Natural killer cell (primary cell): Measurements from ENCODE around the gene SLC6A13. TPM values are rescaled to one million over a fixed set of nuclear protein-coding genes. Genes with fewer than 3 reads are reported as not detected.

ENCODE experiments used
- ATAC-seq, 3 donors: fragments of 150-1000 bp in 2 of 3; fragments of 200-7000 bp in 1 of 3; cut with Tn5 transposase; 1 replicate in 1 of 3; 2 replicates in 2 of 3; pipeline ENCODE4 v1.10.0; 2021; ENCODE audit warnings: mild to moderate bottlenecking in 2 of 3, moderate library complexity in 2 of 3
- DNase-seq, 2 donors: peaks; one replicate each; pipeline versions ENCODE4 v3.0.0 to v3.0.0-alpha.2; 2013 to 2021; ENCODE audit warnings: mixed read lengths in 1 of 2
- H3K27ac ChIP-seq: one replicate; pipeline ENCODE4 v1.5.1; 2013; ENCODE audit warnings: mild to moderate bottlenecking, low read length
- H3K27me3 ChIP-seq: one replicate; pipeline ENCODE4 v1.6.1; 2013; ENCODE audit warnings: low read length; ENCODE audit not compliant: control insufficient read depth, insufficient read depth
- H3K36me3 ChIP-seq: one replicate; pipeline ENCODE4 v1.6.1; 2013; ENCODE audit warnings: low read length; ENCODE audit not compliant: control insufficient read depth, insufficient read depth
- H3K4me1 ChIP-seq: one replicate; pipeline ENCODE4 v1.6.1; 2013; ENCODE audit warnings: low read length; ENCODE audit not compliant: control insufficient read depth, insufficient read depth
- H3K4me3 ChIP-seq: one replicate; pipeline ENCODE4 v1.5.1; 2013; ENCODE audit warnings: low read length
- H3K9me3 ChIP-seq: one replicate; pipeline ENCODE4 v1.6.1; 2013; ENCODE audit warnings: low read length; ENCODE audit not compliant: control insufficient read depth, insufficient read depth
- H3K27ac Mint-ChIP-seq, 2 donors: one replicate each; pipeline ENCODE4 v1.8.0; 2022; ENCODE audit warnings: mild to moderate bottlenecking in 2 of 2, mixed read lengths in 2 of 2, moderate library complexity in 1 of 2
- H3K27me3 Mint-ChIP-seq, 2 donors: one replicate each; pipeline ENCODE4 v1.8.0; 2022; ENCODE audit warnings: low read depth in 2 of 2, mixed read lengths in 2 of 2
- H3K36me3 Mint-ChIP-seq: one replicate; pipeline ENCODE4 v1.8.0; 2022; ENCODE audit warnings: mixed read lengths
- H3K4me1 Mint-ChIP-seq, 2 donors: one replicate each; pipeline ENCODE4 v1.8.0; 2022; ENCODE audit warnings: mixed read lengths in 2 of 2
- H3K4me3 Mint-ChIP-seq: one replicate; pipeline ENCODE4 v1.8.0; 2022; ENCODE audit warnings: mild to moderate bottlenecking, moderate library complexity, mixed read lengths
- H3K9me3 Mint-ChIP-seq, 2 donors: one replicate each; pipeline ENCODE4 v1.8.0; 2022; ENCODE audit warnings: mixed read lengths in 2 of 2
- CTCF ChIP-seq: fragments of 200-600 bp; IDR thresholded peaks from one replicate; pipeline ENCODE4 v1.8.0; 2022; ENCODE audit warnings: antibody characterized with exemption
- WGBS: methylation state at CpG from one replicate; pipeline ENCODE4 v1.1.7; 2013; ENCODE audit warnings: missing lambda C conversion rate; ENCODE audit not compliant: insufficient coverage; 5-methylcytosine and 5-hydroxymethylcytosine counted together
- intact Hi-C: fragments of 100-400 bp; cut with micrococcal nuclease; formaldehyde crosslinking; loops from one replicate; pipeline ENCODE4 v1.14.2; 2022
- total RNA-seq, 4 donors: library from RNA; stranded (reverse); fragments of 120-200 nt in 1 of 4; gene quantifications; one replicate each; pipeline versions ENCODE4 v1.2.3 to v1.2.4, GENCODE V29; 2013 to 2022

The SLC6A13 gene
- total RNA-seq, 3 donors from 2014 or later (not counting 1 experiment from before 2014, with no cell fraction given), result 0.79 to 2.2 TPM; not detected in 1

GRCh38 chr12:264269-264668, 1.6 kb upstream of the SLC6A13 start:
- ATAC-seq (no peak), DNase-seq (no peak)
- H3K4me3 ChIP-seq, result no peak overlapping the region
- H3K9me3 Mint-ChIP-seq, result no peaks in the 10 kb centered on the region
- 87% methylated on average over 3 of the region's 3 CpGs for WGBS
- no peaks in the 10 kb centered on the region for H3K4me1 ChIP-seq
- no peaks in the 10 kb centered on the region for H3K36me3 Mint-ChIP-seq
- no peaks in the 10 kb centered on the region for H3K4me1 Mint-ChIP-seq
- H3K27ac ChIP-seq, result no peak overlapping the region
- H3K27me3 Mint-ChIP-seq, result peaks cover 10 to 14% of the 10 kb centered on the region in 2 donors
- no peak overlapping the region for H3K27ac Mint-ChIP-seq
- intact Hi-C loops, result no loop called here
- no peaks in the 10 kb centered on the region for H3K9me3 ChIP-seq
- H3K36me3 ChIP-seq, result no peaks in the 10 kb centered on the region
- no peak overlapping the region for H3K4me3 Mint-ChIP-seq
- H3K27me3 ChIP-seq, result peaks cover 5% of the 10 kb centered on the region
- no peak for TF ChIP-seq CTCF

GRCh38 chr12:263574-263973, 938 bp upstream of the SLC6A13 start:
- no peaks in the 10 kb centered on the region for H3K4me1 ChIP-seq
- no peak overlapping the region for H3K4me3 ChIP-seq
- H3K9me3 ChIP-seq, result no peaks in the 10 kb centered on the region
- intact Hi-C loops, result no loop called here
- TF ChIP-seq CTCF, result no peak
- Mint-ChIP-seq H3K27ac (no peak overlapping the region), H3K4me3 (no peak overlapping the region), H3K4me1 (no peaks in the 10 kb centered on the region), H3K9me3 (no peaks in the 10 kb centered on the region), H3K27me3 (peaks cover 11 to 16% of the 10 kb centered on the region in 2 donors), H3K36me3 (no peaks in the 10 kb centered on the region)
- H3K27ac ChIP-seq, result no peak overlapping the region
- DNase-seq (no peak), ATAC-seq (no peak)
- 96% methylated on average over 9 of the region's 9 CpGs for WGBS
- H3K27me3 ChIP-seq, result peaks cover 5% of the 10 kb centered on the region
- no peaks in the 10 kb centered on the region for H3K36me3 ChIP-seq

- Mint-ChIP-seq H3K4me3 (no peak overlapping the region), H3K4me1 (no peaks in the 10 kb centered on the region), H3K36me3 (no peaks in the 10 kb centered on the region), H3K9me3 (no peaks in the 10 kb centered on the region), H3K27me3 (peaks cover 24 to 26% of the 10 kb centered on the region in 2 donors), H3K27ac (no peak overlapping the region)
- Histone ChIP-seq H3K27me3 (peaks cover 5% of the 10 kb centered on the region), H3K9me3 (no peaks in the 10 kb centered on the region), H3K4me1 (no peaks in the 10 kb centered on the region), H3K36me3 (no peaks in the 10 kb centered on the region), H3K4me3 (no peak overlapping the region), H3K27ac (no peak overlapping the region)
- TF ChIP-seq CTCF, result no peak
- intact Hi-C loops, result no loop called here
- DNase-seq (no peak), ATAC-seq (no peak)
Observed at GRCh38 chr12:262113-262512, 523 bp downstream of the SLC6A13 start.

GRCh38 chr12:257521-258321, 4.9 kb downstream of the SLC6A13 start:
- Histone ChIP-seq H3K36me3 (no peaks in the 10 kb centered on the region), H3K4me1 (no peaks in the 10 kb centered on the region), H3K4me3 (no peak overlapping the region), H3K9me3 (no peaks in the 10 kb centered on the region), H3K27ac (no peak overlapping the region), H3K27me3 (peaks cover 5% of the 10 kb centered on the region)
- no peak overlapping the region for H3K27ac Mint-ChIP-seq
- DNase-seq (no peak), ATAC-seq (no peak)
- WGBS, result 75% methylated on average over 14 of the region's 14 CpGs
- no peaks in the 10 kb centered on the region for H3K4me1 Mint-ChIP-seq
- H3K27me3 Mint-ChIP-seq, result peaks cover 35 to 39% of the 10 kb centered on the region in 2 donors
- no peaks in the 10 kb centered on the region for H3K36me3 Mint-ChIP-seq
- intact Hi-C loops, result no loop called here
- no peaks in the 10 kb centered on the region for H3K9me3 Mint-ChIP-seq
- no peak for TF ChIP-seq CTCF
- H3K4me3 Mint-ChIP-seq, result no peak overlapping the region
